Transverse colon (tissue), 4 donors: ENCODE data around the gene ASPM. TPM values are rescaled to one million over a fixed set of nuclear protein-coding genes. Genes with fewer than 3 reads are reported as not detected.

ENCODE experiments used
- DNase-seq: peaks from one replicate; pipeline ENCODE4 v3.0.0-alpha.2; 2019
- H3K27ac ChIP-seq, 4 donors: fragments of 200-600 bp; sonication (generic); 2 replicates each; pipeline ENCODE4 v1.5.1; 2016 to 2018; ENCODE audit warnings: inconsistent platforms in 4 of 4
- H3K27me3 ChIP-seq: fragments of 200-600 bp; sonication (generic); 2 replicates; pipeline ENCODE4 v1.5.1; 2017; ENCODE audit warnings: inconsistent platforms
- H3K36me3 ChIP-seq, 4 donors: fragments of 200-600 bp; sonication (generic); 2 replicates each; pipeline ENCODE4 v1.5.1; 2017 to 2019; ENCODE audit warnings: inconsistent platforms in 4 of 4
- H3K4me1 ChIP-seq, 4 donors: fragments of 200-600 bp; sonication (generic); 2 replicates each; pipeline ENCODE4 v1.5.1; 2017 to 2020; ENCODE audit warnings: inconsistent platforms in 4 of 4
- H3K4me3 ChIP-seq, 4 donors: fragments of 200-600 bp; sonication (generic); 1 replicate in 1 of 4; 2 replicates in 3 of 4; pipeline versions ENCODE4 v1.5.1 to v1.6.1; 2017 to 2019; ENCODE audit warnings: inconsistent platforms in 4 of 4
- H3K9me3 ChIP-seq, 2 donors: fragments of 200-600 bp; sonication (generic); 2 replicates each; pipeline ENCODE4 v1.5.1; 2017 to 2019; ENCODE audit warnings: inconsistent platforms in 2 of 2
- EP300 ChIP-seq: sonication (generic); formaldehyde crosslinking; IDR thresholded peaks from one replicate; pipeline ENCODE4 v1.6.1; 2017; ENCODE audit warnings: antibody characterized with exemption, low read depth
- POLR2A ChIP-seq: fragments of 450-650 bp; IDR thresholded peaks from one replicate; pipeline ENCODE4 v1.6.1; 2016; ENCODE audit warnings: antibody characterized with exemption, mild to moderate bottlenecking, moderate library complexity
- POLR2AphosphoS5 ChIP-seq, 3 donors: sonication (generic); formaldehyde crosslinking; IDR thresholded peaks; one replicate each; pipeline ENCODE4 v1.6.1; 2016; ENCODE audit warnings: antibody characterized with exemption in 3 of 3
- WGBS, 2 donors: methylation state at CpG; one replicate each; pipeline ENCODE4 v1.1.5; 2018; ENCODE audit warnings: low coverage in 1 of 2; 5-methylcytosine and 5-hydroxymethylcytosine counted together
- in situ Hi-C, 4 donors: fragments of 200-750 bp; cut with MboI; loops; one replicate each; pipeline versions ENCODE4 v1.15.0 to v1.15.1; 2017; ENCODE audit warnings: low sequenced_read_pairs in 3 of 4, low pct_ligation_motif_present in 1 of 4, low pct_unique_long_range_greater_than_20kb in 1 of 4
- intact Hi-C: fragments of 100-400 bp; cut with DNase I; formaldehyde crosslinking; loops from one replicate; pipeline ENCODE4 v1.15.1; 2023; ENCODE audit warnings: low total_unique reads
- total RNA-seq, 4 donors: library from RNA; depleted of rRNA; stranded (reverse); fragments of >200 nt; gene quantifications; one replicate each; pipeline ENCODE4 v1.1.0, GENCODE V29; 2016
- TF ChIP-seq, protein P1 (sequence below), 5 experiments: fragments of 200-600 bp in 3 of 5; fragments of 450-650 bp in 2 of 5; sonication (generic) in 3 of 5; IDR thresholded peaks; 1 replicate in 2 of 5; 2 replicates in 3 of 5; pipeline ENCODE4 v1.5.1; 2016 to 2017; ENCODE audit warnings: antibody characterized with exemption in 5 of 5, inconsistent platforms in 3 of 5, mild to moderate bottlenecking in 2 of 5, moderate library complexity in 1 of 5

The ASPM gene
- total RNA-seq, 4 donors from 2014 or later = 0.37 to 13.9 (median 2.5) TPM

DNA sequence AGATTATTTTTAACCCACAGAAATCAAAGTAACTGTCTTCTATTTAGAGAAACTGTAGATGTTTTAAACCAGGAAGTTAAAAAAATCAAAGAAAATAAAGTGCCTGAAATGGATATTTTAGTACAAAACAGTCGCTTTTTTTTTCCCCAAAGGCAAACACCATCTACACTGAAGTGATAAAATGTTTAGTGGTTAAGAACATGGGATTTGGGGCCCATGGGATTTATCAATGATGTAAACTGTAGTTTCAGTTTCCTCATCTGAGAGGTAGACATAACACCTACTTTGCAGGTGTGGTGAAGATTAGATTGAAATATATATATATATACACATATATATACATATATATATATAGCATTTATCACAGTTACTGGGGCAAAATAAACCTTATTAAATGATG lies 22.1 kb downstream of the ASPM start:
- WGBS, 2 donors = 95 to 97% methylated on average over 1 of the region's 1 CpG
- H3K27ac ChIP-seq = no peak overlapping the region
- no peak for DNase-seq
- no peaks in the 10 kb centered on the region for H3K4me1 ChIP-seq
- in situ Hi-C loops (no loop called here), intact Hi-C loops (no loop called here)
- H3K9me3 ChIP-seq = no peaks in the 10 kb centered on the region
- no peaks in the 10 kb centered on the region for H3K36me3 ChIP-seq
- no peaks in the 10 kb centered on the region for H3K27me3 ChIP-seq
- TF ChIP-seq POLR2AphosphoS5 (IDR thresholded peaks at IDR 0.05) (no peak), EP300 (no peak), POLR2A (no peak)
- TF ChIP-seq, protein P1, sequence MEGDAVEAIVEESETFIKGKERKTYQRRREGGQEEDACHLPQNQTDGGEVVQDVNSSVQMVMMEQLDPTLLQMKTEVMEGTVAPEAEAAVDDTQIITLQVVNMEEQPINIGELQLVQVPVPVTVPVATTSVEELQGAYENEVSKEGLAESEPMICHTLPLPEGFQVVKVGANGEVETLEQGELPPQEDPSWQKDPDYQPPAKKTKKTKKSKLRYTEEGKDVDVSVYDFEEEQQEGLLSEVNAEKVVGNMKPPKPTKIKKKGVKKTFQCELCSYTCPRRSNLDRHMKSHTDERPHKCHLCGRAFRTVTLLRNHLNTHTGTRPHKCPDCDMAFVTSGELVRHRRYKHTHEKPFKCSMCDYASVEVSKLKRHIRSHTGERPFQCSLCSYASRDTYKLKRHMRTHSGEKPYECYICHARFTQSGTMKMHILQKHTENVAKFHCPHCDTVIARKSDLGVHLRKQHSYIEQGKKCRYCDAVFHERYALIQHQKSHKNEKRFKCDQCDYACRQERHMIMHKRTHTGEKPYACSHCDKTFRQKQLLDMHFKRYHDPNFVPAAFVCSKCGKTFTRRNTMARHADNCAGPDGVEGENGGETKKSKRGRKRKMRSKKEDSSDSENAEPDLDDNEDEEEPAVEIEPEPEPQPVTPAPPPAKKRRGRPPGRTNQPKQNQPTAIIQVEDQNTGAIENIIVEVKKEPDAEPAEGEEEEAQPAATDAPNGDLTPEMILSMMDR (IDR thresholded peaks at IDR 0.05) = no peak
- H3K4me3 ChIP-seq = no peak overlapping the region

- intact Hi-C loops (no loop called here), in situ Hi-C loops (no loop called here)
- Histone ChIP-seq H3K9me3 (no peaks in the 10 kb centered on the region), H3K27ac (no peak overlapping the region), H3K36me3 (no peaks in the 10 kb centered on the region), H3K27me3 (no peaks in the 10 kb centered on the region), H3K4me1 (no peaks in the 10 kb centered on the region), H3K4me3 (no peak overlapping the region)
- DNase-seq = no peak
- TF ChIP-seq, protein P1 (IDR thresholded peaks at IDR 0.05) = no peak
- no peak for TF ChIP-seq POLR2A
- no peak for TF ChIP-seq EP300
- TF ChIP-seq POLR2AphosphoS5 (IDR thresholded peaks at IDR 0.05) = no peak
- WGBS, 2 donors = 78 to 88% methylated on average over 1 to 2 of the region's 2 CpGs
Measured at GRCh38 chr1:197116156-197116555, 30.3 kb downstream of the ASPM start.

- Histone ChIP-seq H3K4me3 (no peak overlapping the region), H3K27me3 (no peaks in the 10 kb centered on the region), H3K36me3 (no peaks in the 10 kb centered on the region), H3K27ac (no peak overlapping the region), H3K9me3 (no peaks in the 10 kb centered on the region), H3K4me1 (no peaks in the 10 kb centered on the region)
- in situ Hi-C loops (no loop called here), intact Hi-C loops (no loop called here)
- WGBS, 2 donors = 90 to 100% methylated on average over 1 of the region's 1 CpG
- no peak for TF ChIP-seq POLR2A
- TF ChIP-seq POLR2AphosphoS5 (IDR thresholded peaks at IDR 0.05) = no peak
- DNase-seq = no peak
Measured at GRCh38 chr1:197106869-197107268, 39.6 kb downstream of the ASPM start.

- Histone ChIP-seq H3K27ac (no peak overlapping the region), H3K27me3 (no peaks in the 10 kb centered on the region), H3K36me3 (no peaks in the 10 kb centered on the region), H3K4me1 (no peaks in the 10 kb centered on the region), H3K4me3 (no peak overlapping the region), H3K9me3 (no peaks in the 10 kb centered on the region)
- in situ Hi-C loops (no loop called here), intact Hi-C loops (no loop called here)
- 83% methylated on average over 5 of the region's 5 CpGs; no CpG with 5 or more reads in 1 of the 2 donors for WGBS, 2 donors
- DNase-seq = no peak
- no peak for TF ChIP-seq POLR2A
- TF ChIP-seq, protein P1 (IDR thresholded peaks at IDR 0.05) = no peak
- TF ChIP-seq EP300 = no peak
- TF ChIP-seq POLR2AphosphoS5 (IDR thresholded peaks at IDR 0.05) = no peak
Measured at GRCh38 chr1:197103300-197103699, 43.2 kb downstream of the ASPM start.

DNA sequence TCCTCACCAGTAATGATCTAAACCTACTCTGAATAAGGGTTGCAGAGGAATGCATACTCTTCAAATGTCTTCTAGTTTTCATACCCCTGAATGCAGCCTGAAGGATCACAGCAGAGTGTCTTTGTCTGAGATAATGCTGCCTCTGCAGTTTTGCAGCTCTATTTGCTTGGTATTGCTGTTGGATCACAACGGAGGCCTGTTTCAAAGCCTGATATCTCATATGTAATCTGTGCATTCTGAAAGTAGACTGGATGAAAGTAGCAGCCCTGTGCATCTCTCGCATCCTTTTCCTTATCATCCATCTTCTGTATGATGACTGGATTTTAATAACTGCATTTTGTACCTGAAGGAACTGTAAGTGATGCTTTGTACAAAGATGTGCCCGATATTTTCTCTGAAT lies 44.5 kb downstream of the ASPM start:
- no peak for DNase-seq
- no peak overlapping the region for H3K4me3 ChIP-seq
- H3K36me3 ChIP-seq = no peaks in the 10 kb centered on the region
- no peaks in the 10 kb centered on the region for H3K27me3 ChIP-seq
- H3K27ac ChIP-seq = no peak overlapping the region
- no peaks in the 10 kb centered on the region for H3K9me3 ChIP-seq
- in situ Hi-C loops = no loop called here
- TF ChIP-seq EP300 = no peak
- no peak for TF ChIP-seq POLR2AphosphoS5 (IDR thresholded peaks at IDR 0.05)
- TF ChIP-seq POLR2A = no peak
- TF ChIP-seq, protein P1 (IDR thresholded peaks at IDR 0.05) = no peak
- intact Hi-C loops = no loop called here
- no peaks in the 10 kb centered on the region for H3K4me1 ChIP-seq
- 91 to 100% methylated on average over 2 to 3 of the region's 3 CpGs for WGBS, 2 donors
